ENCODE measurements around the gene AKAP12.

The AKAP12 gene

DNA sequence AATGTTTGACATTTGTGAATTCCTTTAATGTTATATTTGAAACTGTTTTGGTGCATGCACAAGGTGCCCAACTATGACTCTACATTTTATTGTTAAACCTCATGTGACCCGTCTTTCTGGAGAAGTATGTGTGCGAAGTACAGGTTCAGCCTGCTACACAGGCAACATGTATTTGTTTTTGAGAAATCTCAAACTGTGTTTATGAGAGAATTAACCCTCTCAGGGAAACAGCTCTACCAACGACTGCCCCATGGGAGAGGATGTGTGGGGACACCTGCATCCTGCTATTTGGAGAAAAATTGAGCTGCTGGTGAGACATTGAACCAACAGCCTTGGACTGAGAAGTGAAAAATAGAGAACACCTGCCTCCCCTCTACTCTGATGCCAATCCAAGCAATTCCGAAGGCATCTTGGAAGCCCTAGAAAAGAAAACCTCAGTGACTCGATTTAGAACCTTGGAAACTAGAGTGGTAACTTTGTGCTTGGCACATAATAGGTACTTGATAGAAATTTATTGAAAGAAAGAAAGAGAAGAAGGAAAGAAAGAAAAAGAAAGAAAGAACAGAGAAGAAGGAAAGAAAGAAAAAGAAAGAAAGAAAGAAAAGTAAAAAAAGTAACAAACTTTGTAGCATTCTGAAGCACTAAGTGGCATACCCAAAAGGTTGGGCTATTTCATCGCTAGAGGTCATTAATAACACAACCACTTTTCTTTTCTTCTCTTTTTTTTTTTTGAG lies 2.9 kb upstream of the AKAP12 start:
- no peak for DNase-seq (ENCODE audit: low read depth)

DNA sequence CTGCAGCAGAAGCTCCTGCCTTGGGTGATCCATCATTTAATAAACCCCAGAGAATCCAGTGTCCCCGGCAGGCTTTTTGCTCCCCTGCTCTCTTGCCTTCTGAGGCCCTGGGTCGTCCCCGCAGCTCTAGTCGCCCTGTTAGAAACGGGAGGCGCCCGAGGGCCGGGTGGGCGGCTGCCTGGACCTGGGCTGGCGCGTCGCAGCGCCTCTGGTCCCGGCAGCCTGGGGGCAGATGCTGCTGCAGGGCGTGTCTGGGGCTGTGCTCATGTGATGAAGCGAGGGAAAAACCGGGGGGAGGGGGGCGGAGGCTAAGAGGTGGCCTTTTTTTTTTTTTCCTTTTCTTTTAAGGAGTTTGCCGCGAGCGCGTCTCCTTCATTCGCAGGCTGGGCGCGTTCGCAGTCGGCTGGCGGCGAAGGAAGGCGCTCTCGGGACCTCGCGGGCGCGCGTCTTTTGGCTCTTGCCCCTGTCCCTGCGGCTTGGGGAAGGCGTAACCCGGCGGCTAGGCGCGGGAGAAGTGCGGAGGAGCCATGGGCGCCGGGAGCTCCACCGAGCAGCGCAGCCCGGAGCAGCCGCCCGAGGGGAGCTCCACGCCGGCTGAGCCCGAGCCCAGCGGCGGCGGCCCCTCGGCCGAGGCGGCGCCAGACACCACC lies 394 bp downstream of the AKAP12 start:
- DNase-seq (ENCODE audit: low read depth): no peak

GRCh38 chr6:151240791-151241642 lies 1.2 kb downstream of the AKAP12 start:
- DNase-seq (ENCODE audit: low read depth): no peak

- DNase-seq (ENCODE audit: low read depth): no peak
Measured at GRCh38 chr6:151241853-151242252, 2.1 kb downstream of the AKAP12 start.

DNA sequence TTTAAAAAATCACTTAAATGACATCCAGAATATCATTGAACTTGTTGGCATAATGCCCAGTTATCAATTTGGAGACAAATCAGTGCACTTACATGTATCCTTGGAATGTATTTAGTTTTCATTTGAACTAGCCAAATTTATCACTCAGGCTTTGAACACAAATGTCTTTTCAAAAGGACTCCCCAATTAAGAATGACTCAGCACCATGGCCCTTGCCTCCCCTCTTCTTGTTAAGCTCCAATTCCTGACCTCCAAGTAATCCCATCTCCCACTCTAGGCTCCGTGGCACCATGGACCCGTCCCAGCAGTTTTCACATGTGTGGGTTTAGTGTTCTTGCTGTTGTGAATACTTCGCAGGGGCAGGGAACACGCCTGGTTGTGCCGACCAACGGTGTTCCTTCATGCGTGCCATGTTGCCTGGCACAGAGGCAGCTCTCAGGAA lies 2.7 kb downstream of the AKAP12 start:
- no peak for DNase-seq (ENCODE audit: low read depth)

- no peak for DNase-seq (ENCODE audit: low read depth)
Measured at GRCh38 chr6:151243481-151243880, 3.7 kb downstream of the AKAP12 start.

DNA sequence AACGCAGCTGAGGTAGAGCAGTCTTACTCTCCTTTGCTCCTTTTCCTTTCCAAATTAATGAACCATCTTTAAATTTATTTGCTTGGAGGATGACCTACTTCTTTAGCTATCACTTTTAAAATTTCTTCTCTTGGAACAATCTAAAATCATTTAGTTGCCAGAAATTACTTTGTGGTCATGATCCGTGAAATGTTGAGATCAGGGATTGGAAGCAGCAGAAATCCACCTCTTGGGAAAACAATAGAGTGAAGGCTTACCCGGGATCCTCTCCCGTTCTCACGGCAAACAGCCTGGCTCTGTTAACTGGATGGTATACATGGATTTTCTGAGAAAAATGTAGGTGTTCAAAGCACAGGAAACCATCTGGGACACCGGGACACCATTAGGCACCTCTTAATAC lies 7.7 kb downstream of the AKAP12 start:
- no peak for DNase-seq (ENCODE audit: low read depth)

- DNase-seq (ENCODE audit: low read depth): no peak
Measured at GRCh38 chr6:151248295-151248694, 8.5 kb downstream of the AKAP12 start.

GRCh38 chr6:151252634-151253033 lies 12.9 kb downstream of the AKAP12 start:
- no peak for DNase-seq (ENCODE audit: low read depth)

DNA sequence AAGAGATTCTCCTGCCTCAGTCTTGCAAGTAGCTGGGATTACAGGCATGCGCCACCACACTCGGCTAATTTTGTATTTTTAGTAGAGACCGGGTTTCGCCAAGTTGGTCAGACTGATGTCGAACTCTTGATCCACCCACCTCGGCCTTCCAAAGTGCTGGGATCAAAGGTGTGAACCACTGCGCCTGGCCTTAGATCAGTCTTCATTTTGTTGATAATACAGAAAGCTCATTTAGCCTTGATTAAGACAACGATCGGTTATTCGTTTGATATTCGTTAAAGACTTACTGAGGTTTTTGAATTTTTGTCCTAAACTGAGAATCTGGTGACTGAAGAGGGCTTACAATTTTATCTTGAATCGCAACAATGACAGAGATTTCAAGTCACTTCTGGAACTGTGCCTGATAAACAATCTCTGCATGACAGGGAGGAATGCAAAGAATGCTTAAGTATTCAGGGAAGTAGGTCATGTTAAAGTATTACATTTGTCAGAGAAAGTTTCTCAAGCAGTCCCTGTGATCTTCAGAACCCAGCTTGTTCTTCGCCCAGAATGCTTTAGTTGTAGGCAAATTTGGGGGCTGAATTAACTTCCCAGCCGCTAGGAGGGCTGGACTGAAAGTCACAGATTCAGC lies 14.8 kb downstream of the AKAP12 start:
- DNase-seq (ENCODE audit: low read depth): no peak

DNA sequence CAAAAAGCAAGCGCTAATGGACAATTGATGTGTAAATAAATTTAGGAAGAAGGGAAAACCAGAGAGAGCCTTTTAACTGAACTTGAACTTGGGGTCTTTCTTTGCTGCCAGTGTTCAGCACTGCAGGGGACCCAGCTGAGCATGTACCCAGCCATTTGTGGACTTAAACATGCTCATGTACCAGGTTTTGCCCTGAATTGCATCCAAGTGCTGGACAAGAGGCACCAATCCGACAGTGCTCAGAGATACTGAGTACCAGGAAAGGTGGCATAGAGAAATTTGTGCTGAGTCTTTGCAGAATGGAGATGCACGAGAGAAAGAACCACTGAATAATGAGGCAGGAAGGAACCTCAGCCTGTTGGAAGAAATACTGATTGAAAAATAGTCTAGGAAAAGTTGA lies 16.0 kb downstream of the AKAP12 start:
- DNase-seq (ENCODE audit: low read depth): no peak

- no peak for DNase-seq (ENCODE audit: low read depth)
Measured at GRCh38 chr6:151257985-151258445, 18.2 kb downstream of the AKAP12 start.

DNA sequence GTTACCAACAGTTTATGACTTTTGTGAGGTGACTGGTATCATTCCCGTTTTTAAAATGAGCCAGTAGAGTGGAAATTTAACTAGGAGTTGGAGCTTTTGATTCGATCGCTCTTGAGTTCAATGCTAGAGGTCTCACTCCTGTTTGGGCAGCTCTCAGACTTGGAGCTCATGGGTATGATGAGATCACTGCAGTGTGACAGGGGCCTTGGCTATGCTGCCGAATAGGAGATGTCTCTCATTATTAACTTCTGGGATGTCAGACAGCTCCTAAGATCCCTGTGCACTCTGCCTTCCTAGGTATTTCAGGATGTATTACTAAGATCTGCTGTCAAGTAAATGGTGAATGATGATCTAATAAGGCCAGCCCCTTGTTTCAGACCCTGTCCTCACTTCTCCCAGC lies 20.4 kb downstream of the AKAP12 start:
- DNase-seq (ENCODE audit: low read depth): no peak

- no peak for DNase-seq (ENCODE audit: low read depth)
Measured at GRCh38 chr6:151263035-151263434, 23.3 kb downstream of the AKAP12 start.

DNA sequence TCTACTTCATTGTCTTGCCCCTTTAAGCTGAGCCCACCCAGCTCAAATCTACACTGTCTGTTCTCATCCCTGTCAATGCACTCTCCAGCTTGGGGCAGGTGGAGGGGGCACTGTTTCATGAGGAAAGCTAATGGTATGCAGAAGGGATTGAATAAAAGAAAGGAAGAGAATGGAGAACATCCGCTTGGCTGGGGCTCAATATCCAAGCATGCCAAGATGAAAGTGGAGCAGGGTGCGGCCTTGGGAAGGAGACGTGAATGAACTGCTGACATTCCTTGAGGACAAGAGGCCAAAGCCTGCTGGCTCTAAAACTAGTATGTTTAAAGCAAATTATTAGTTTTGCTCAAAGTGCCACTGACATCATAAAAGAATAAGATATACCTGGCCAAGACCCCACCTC lies 24.2 kb downstream of the AKAP12 start:
- no peak for DNase-seq (ENCODE audit: low read depth)

- DNase-seq (ENCODE audit: low read depth): no peak
Measured at GRCh38 chr6:151265282-151265681, 25.5 kb downstream of the AKAP12 start.

GRCh38 chr6:151269321-151269995 lies 29.7 kb downstream of the AKAP12 start:
- DNase-seq (ENCODE audit: low read depth): no peak

DNA sequence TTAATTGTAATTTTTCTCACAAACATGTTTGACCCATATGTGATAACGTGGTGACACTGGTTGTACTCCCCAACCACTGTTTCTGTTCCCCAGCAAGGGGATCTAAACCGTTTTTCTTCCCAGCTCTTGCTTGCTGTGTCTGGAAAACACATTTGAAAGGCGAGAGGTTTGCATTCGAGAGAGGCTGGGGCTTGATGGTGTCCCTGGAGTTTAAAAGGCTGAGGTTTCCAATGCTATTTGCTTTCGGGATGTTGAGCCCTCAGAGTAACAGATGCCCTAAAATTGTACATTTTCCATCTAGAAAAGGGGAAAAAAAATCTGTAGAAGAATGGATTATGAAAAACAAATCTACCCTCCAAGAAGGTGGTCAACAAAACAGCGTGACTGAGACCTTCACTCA lies 35.4 kb downstream of the AKAP12 start:
- no peak for DNase-seq (ENCODE audit: low read depth)

- DNase-seq (ENCODE audit: low read depth): no peak
Measured at GRCh38 chr6:151275566-151275965, 35.8 kb downstream of the AKAP12 start.

DNA sequence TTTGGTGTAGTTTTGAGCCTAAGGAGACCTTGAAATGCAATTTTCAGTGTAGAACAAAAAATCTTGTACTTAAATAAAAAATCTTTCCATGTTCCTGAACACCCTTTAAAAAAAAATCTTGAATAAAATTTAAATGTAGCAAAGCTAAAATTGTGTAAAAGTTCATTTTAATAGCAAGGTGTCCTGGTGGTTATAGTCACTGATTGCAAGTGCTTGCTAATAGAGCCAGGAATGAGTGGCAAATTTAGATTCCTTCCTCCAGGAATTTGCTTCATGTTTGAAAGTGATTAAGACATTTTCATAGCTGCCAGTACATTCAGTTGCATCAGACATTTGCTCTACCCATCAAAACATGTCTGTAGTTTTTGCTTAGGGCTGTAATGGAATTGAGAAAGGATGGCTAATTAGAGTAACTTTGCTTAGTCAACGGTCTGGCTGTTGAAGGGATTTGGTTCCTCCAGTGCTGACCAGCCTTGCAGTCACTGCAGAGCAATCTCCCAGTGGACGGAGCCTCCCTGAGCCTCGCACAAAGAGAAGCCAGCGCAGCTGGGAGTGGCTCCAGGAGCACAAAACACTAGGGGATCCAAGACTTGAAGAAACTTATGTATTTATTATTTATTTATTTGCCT lies 36.5 kb downstream of the AKAP12 start:
- DNase-seq (ENCODE audit: low read depth): no peak

GRCh38 chr6:151279891-151280290 lies 40.1 kb downstream of the AKAP12 start:
- DNase-seq (ENCODE audit: low read depth): no peak
